BJ (cell line): ENCODE results near the gene UROC1. TPM values are rescaled to one million over a fixed set of nuclear protein-coding genes. Genes with fewer than 3 reads are reported as not detected.

Experiments
- CTCF ChIA-PET: fragments of 350-600 bp; formaldehyde crosslinking; extraction: SDS; loops from one replicate; lab custom pipeline; 2021; ENCODE audit warnings: antibody characterized with exemption, inconsistent platforms; lab: Yijun Ruan, JAX
- POLR2A ChIA-PET: fragments of 300-600 bp; sonication (Branson Sonifier 250); formaldehyde crosslinking; extraction: SDS; loops from one replicate; lab custom pipeline; 2021; ENCODE audit warnings: antibody characterized with exemption; lab: Charles Lee
- DNase-seq: peaks from one replicate; pipeline ENCODE4 v3.0.0-alpha.2; 2011; ENCODE audit warnings: low read depth
- H3K27me3 ChIP-seq: 2 replicates; pipeline ENCODE4 v1.6.0; 2011; ENCODE audit warnings: low read length; ENCODE audit not compliant: control insufficient read depth, insufficient read depth
- H3K36me3 ChIP-seq: 2 replicates; pipeline ENCODE4 v1.5.1; 2011; ENCODE audit warnings: low read length; ENCODE audit not compliant: control insufficient read depth, insufficient read depth
- H3K4me3 ChIP-seq: 2 replicates; pipeline ENCODE4 v1.5.1; 2011; ENCODE audit warnings: low read depth, mild to moderate bottlenecking, control low read depth, low read length
- CTCF ChIP-seq: IDR thresholded peaks from 2 replicates; pipeline ENCODE4 v1.5.1; 2011; ENCODE audit warnings: low read depth, mild to moderate bottlenecking, control low read depth, inconsistent platforms, low read length, moderate library complexity; ENCODE audit not compliant: insufficient read depth
- polyA plus RNA-seq: library from polyadenylated mRNA; depleted of rRNA; stranded (reverse); fragments of >200 nt; gene quantifications from 2 replicates; pipeline ENCODE4 v1.2.3, GENCODE V29; 2011

Gene UROC1
- polyA plus RNA-seq, 1 experiment = not detected

DNA sequence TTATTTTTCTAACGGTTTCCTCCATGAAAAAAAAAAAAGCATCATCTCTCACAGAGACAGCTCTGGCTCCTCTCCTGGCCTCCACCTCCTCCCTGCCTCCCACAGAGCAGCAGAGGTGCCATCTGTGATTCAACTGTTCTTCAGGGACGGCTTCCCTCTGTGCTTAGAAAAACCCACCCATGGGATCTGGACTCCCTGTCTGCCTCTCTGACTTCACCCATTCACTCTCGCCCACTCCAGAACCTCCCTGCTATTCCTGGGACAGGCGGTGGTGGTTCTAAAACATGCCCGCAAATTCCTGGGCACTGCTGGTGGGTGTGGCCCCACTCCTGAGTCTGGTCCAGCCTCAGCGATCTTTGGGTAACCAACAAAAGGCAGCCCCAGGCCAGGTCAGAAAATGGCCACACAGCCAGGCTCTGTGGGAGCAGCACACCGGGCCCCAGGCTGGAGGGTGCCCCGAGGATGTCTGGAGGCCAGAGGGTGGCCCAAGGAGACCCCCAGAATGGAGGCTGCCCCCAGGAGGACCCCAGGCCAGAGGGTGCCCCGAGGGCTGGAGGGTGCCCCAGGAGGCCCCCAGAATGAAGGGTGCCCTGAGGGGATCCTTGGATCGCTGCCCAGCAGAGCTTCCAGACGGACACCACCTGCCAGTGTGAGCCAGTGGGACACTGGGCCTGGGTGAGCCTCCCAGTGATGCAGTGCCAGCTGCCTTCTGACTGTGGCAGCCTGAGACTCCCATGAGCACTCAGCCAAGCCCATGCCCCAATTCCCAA lies 3.7 kb upstream of the UROC1 start:
- no peak for DNase-seq
- peaks cover 13% of the 10 kb centered on the region for H3K27me3 ChIP-seq
- TF ChIP-seq CTCF = no peak
- H3K36me3 ChIP-seq = no peaks in the 10 kb centered on the region
- no peak overlapping the region for H3K4me3 ChIP-seq
- CTCF ChIA-PET = interaction anchor here (1.2 to 2.8 kb wide), 5 partner anchors 8 to 934 kb away, joined by 3 to 14 read pairs (median 5); no protein-coding TSS in a partner anchor
- POLR2A ChIA-PET = no interaction called here

DNA sequence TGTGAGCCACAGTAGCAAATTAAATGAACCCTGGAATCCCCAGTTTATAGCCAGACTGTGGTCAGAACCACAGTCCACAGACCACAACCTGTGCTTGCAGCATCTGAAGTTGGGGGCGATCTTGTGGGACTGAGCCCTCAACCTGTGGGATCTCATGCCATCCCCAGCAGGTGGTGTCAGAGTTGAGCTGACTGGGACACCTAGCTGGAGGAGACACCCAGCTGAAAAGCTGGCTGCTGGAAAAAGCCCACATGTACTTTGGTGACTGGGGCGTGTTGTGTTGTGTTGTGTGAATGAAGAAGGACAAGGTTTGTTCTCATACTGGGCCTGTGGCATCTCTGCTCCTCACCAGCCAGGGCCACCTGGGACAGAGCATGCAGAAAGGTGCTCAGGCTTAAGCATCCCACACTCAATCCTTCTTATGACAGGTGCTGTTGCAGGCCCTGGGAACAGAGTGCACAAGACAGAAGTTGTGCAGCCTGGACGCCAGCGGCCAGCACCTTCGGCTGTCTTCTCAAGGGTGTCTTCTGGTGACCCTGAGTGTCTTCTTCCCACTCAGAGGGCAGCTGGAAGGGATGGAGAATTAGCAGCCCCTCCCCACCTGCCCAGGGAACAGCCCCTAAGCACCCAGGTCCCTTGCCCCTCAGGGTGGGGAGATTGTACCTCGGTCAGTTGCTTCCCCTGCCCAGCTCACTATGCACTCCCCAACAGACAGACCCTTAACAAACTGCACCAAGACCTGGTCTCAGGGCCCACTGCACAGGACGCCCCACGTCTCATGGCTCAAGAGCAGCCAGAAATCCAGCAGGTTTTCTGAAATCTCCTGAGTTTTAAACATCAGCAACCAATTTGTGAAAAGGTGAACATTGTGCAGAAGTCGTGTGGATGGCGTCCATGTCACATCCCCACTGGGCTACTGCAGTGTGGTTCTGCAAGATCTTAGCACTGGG lies 2.2 kb upstream of the UROC1 start:
- no peak for TF ChIP-seq CTCF
- peaks cover 11% of the 10 kb centered on the region for H3K27me3 ChIP-seq
- no peaks in the 10 kb centered on the region for H3K36me3 ChIP-seq
- CTCF ChIA-PET = interaction anchor here (1.0 to 1.6 kb wide), 4 partner anchors 9 to 1028 kb away, joined by 3 read pairs; no protein-coding TSS in a partner anchor
- no peak for DNase-seq
- POLR2A ChIA-PET = no interaction called here
- no peak overlapping the region for H3K4me3 ChIP-seq

- TF ChIP-seq CTCF = no peak
- Histone ChIP-seq H3K4me3 (no peak overlapping the region), H3K36me3 (no peaks in the 10 kb centered on the region), H3K27me3 (peaks cover 10% of the 10 kb centered on the region)
- no peak for DNase-seq
- POLR2A ChIA-PET = no interaction called here
- CTCF ChIA-PET = interaction anchor here (0.9 to 1.6 kb wide), 2 partner anchors 10 to 405 kb away, joined by 3 read pairs; no protein-coding TSS in a partner anchor
These were observed 1.2 kb upstream of the UROC1 start for GRCh38 chr3:126518779-126519177.

- H3K36me3 ChIP-seq = no peaks in the 10 kb centered on the region
- DNase-seq = no peak
- ChIA-PET POLR2A (no interaction called here), CTCF (interaction anchor here (0.9 to 1.6 kb wide), 2 partner anchors 11 to 405 kb away, joined by 3 read pairs; no protein-coding TSS in a partner anchor)
- peaks cover 5% of the 10 kb centered on the region for H3K27me3 ChIP-seq
- TF ChIP-seq CTCF = no peak
- no peak overlapping the region for H3K4me3 ChIP-seq
These were observed 609 bp upstream of the UROC1 start for GRCh38 chr3:126517986-126518778.
